ENCODE measurements around the gene KCNC4. TPM values are rescaled to one million over a fixed set of nuclear protein-coding genes. Genes with fewer than 3 reads are reported as not detected.

The KCNC4 gene
- total and polyA plus RNA-seq, 3 donors from 2014 or later, result 9.5 to 24.8 (median 21.7) TPM

GRCh38 chr1:110163591-110163990 lies 46.5 kb upstream of the KCNC4 start:
- no peaks in the 10 kb centered on the region for H3K36me3 ChIP-seq (ENCODE audit: low read depth, missing control alignments)
- no peaks in the 10 kb centered on the region for H3K9me3 ChIP-seq
- 70 to 71% methylated on average over 7 of the region's 7 CpGs for WGBS, 2 donors
- no peak overlapping the region for H3K4me3 ChIP-seq
- TF ChIP-seq POLR2A (IDR thresholded peaks at IDR 0.05), result no peak
- H3K4me1 ChIP-seq, result no peaks in the 10 kb centered on the region
- H3K27me3 ChIP-seq, result no peaks in the 10 kb centered on the region
- DNase-seq, result no peak
- intact Hi-C loops (cut with DNase I; ENCODE audit: low total_unique reads), result no loop called here
- no peak overlapping the region for H3K27ac ChIP-seq

GRCh38 chr1:110164725-110165350 lies 45.3 kb upstream of the KCNC4 start:
- no peak for DNase-seq
- H3K9me3 ChIP-seq, result no peaks in the 10 kb centered on the region
- intact Hi-C loops (cut with DNase I; ENCODE audit: low total_unique reads), result no loop called here
- TF ChIP-seq POLR2A (IDR thresholded peaks at IDR 0.05), result no peak
- TF ChIP-seq, protein P1, sequence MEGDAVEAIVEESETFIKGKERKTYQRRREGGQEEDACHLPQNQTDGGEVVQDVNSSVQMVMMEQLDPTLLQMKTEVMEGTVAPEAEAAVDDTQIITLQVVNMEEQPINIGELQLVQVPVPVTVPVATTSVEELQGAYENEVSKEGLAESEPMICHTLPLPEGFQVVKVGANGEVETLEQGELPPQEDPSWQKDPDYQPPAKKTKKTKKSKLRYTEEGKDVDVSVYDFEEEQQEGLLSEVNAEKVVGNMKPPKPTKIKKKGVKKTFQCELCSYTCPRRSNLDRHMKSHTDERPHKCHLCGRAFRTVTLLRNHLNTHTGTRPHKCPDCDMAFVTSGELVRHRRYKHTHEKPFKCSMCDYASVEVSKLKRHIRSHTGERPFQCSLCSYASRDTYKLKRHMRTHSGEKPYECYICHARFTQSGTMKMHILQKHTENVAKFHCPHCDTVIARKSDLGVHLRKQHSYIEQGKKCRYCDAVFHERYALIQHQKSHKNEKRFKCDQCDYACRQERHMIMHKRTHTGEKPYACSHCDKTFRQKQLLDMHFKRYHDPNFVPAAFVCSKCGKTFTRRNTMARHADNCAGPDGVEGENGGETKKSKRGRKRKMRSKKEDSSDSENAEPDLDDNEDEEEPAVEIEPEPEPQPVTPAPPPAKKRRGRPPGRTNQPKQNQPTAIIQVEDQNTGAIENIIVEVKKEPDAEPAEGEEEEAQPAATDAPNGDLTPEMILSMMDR (IDR thresholded peaks at IDR 0.05), result no peak
- H3K27ac ChIP-seq, result no peak overlapping the region
- no peak overlapping the region for H3K4me3 ChIP-seq
- H3K27me3 ChIP-seq, result no peaks in the 10 kb centered on the region
- 52 to 81% methylated on average over 2 to 10 of the region's 10 CpGs for WGBS, 2 donors
- H3K36me3 ChIP-seq (ENCODE audit: low read depth, missing control alignments), result no peaks in the 10 kb centered on the region
- H3K4me1 ChIP-seq, result no peaks in the 10 kb centered on the region

DNA sequence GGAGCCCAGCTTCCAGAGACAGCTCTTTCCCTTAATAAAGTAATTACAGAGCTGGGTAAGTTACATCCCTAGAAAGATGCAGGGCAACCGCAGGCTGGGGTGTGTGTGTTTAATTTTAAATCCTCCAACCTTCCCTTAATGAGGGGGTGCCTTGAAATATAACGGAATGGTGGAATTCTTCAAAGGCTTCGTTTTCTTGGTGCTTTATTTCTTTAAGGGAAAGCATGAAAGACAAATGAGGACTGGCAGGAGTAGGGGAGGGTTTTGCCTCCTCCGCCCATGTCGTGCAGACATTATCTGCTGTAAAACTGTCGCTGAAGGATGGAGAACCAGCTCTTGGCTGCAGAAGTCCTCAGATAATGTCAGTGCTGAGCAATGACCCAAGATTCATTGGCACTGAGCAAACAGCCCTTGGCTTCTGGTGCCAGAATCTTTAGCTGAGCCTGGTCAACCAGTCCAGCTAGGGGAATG lies 44.3 kb upstream of the KCNC4 start:
- no peaks in the 10 kb centered on the region for H3K27me3 ChIP-seq
- intact Hi-C loops (cut with DNase I; ENCODE audit: low total_unique reads), result no loop called here
- H3K4me1 ChIP-seq, result no peaks in the 10 kb centered on the region
- TF ChIP-seq, protein P1 (IDR thresholded peaks at IDR 0.05), result no peak
- no peak for TF ChIP-seq POLR2A (IDR thresholded peaks at IDR 0.05)
- H3K4me3 ChIP-seq, result no peak overlapping the region
- 70 to 71% methylated on average over 6 of the region's 6 CpGs for WGBS, 2 donors
- no peaks in the 10 kb centered on the region for H3K36me3 ChIP-seq (ENCODE audit: low read depth, missing control alignments)
- no peak overlapping the region for H3K27ac ChIP-seq
- H3K9me3 ChIP-seq, result no peaks in the 10 kb centered on the region
- DNase-seq, result no peak

DNA sequence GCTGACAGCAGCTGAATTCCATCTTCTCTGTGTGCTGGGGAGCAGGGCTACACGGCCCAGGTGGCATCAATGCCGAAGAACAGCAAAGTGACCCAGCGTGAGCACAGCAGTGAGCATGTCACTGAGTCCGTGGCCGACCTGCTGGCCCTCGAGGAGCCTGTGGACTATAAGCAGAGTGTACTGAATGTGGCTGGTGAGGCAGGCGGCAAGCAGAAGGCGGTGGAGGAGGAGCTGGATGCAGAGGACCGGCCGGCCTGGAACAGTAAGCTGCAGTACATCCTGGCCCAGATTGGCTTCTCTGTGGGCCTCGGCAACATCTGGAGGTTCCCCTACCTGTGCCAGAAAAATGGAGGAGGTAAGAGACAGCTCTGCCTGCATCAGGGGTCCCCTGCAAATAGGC lies 43.3 kb upstream of the KCNC4 start:
- WGBS, 2 donors, result 85 to 93% methylated on average over 11 of the region's 11 CpGs
- Histone ChIP-seq H3K4me1 (no peaks in the 10 kb centered on the region), H3K4me3 (no peak overlapping the region), H3K36me3 (ENCODE audit: low read depth, missing control alignments) (no peaks in the 10 kb centered on the region), H3K27ac (no peak overlapping the region), H3K27me3 (no peaks in the 10 kb centered on the region), H3K9me3 (no peaks in the 10 kb centered on the region)
- DNase-seq, result no peak
- TF ChIP-seq, protein P1 (IDR thresholded peaks at IDR 0.05), result no peak
- TF ChIP-seq POLR2A (IDR thresholded peaks at IDR 0.05), result no peak
- intact Hi-C loops (cut with DNase I; ENCODE audit: low total_unique reads), result no loop called here

DNA sequence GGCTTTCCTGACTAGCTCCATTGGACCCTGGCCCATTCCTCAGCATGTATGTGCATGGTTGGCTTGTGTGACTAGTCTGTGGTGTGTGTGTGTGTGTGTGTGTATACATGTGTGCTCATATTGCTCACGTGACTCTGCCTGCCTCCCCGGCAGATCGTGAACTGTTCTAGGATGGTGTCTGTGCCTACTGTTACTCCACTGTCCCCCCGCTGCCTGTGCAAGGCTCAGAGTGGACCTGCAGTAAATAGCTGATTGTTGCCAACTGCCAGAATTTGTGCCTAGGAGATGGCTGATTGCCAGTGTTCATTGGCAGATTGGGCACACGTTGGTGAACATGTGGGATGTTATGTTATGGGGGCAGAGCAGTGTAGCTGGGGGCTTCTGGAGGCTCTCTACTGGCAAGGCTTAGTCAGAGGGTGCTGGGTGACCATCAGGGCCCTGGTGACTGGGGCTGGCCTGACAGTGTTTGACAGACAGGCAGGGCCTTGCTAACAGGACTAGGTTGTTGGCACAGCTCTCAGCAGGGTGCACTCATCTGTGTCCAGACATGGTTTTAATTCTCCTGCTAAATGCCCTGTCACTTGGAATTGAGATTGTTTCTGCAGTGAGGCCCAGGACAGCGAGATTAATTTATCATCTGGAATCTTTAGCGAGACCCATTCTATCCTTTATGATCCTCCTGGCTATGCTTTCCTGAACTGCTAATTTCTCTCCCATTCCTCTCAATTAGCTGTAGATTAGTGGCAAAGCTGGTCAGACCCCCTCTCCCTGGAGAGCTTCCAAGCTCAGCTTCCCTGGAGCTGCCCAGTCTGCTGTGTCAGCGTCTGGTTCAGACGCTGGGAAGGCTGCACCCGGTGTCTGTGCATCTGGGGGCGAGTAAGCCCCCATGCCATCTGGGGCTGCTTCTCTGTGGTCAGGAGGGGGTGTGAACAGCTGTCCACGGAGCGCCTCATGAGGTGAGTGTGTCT lies 39.1 kb upstream of the KCNC4 start:
- intact Hi-C loops (cut with DNase I; ENCODE audit: low total_unique reads), result no loop called here
- DNase-seq, result no peak
- TF ChIP-seq, protein P1 (IDR thresholded peaks at IDR 0.05), result no peak
- no peak for TF ChIP-seq POLR2A (IDR thresholded peaks at IDR 0.05)
- Histone ChIP-seq H3K36me3 (ENCODE audit: low read depth, missing control alignments) (no peaks in the 10 kb centered on the region), H3K27me3 (no peaks in the 10 kb centered on the region), H3K9me3 (no peaks in the 10 kb centered on the region), H3K4me1 (no peaks in the 10 kb centered on the region), H3K27ac (no peak overlapping the region), H3K4me3 (no peak overlapping the region)
- WGBS, 2 donors, result 65 to 70% methylated on average over 9 to 13 of the region's 13 CpGs

All from testis (tissue), 3 donors.